Hepatocyte (in vitro differentiated cells): ENCODE measurements around the gene MECR. TPM values are rescaled to one million over a fixed set of nuclear protein-coding genes. Genes with fewer than 3 reads are reported as not detected.

ENCODE experiments used
- DNase-seq: peaks from one replicate; pipeline ENCODE4 v3.0.0-alpha.2; 2016; ENCODE audit warnings: low spot score
- H2AFZ ChIP-seq: fragments of 200-600 bp; sonication (generic); 2 replicates; pipeline ENCODE4 v1.6.0; 2016; ENCODE audit warnings: antibody characterized with exemption, mild to moderate bottlenecking
- H3K27ac ChIP-seq: fragments of 200-600 bp; sonication (generic); 2 replicates; pipeline ENCODE4 v1.5.1; 2016; ENCODE audit warnings: mild to moderate bottlenecking
- H3K27me3 ChIP-seq: fragments of 200-600 bp; sonication (generic); 2 replicates; pipeline ENCODE4 v1.6.1; 2016
- H3K36me3 ChIP-seq: fragments of 200-600 bp; sonication (generic); replicated peaks from 2 replicates; pipeline ENCODE4 v1.5.1; 2016; ENCODE audit warnings: low read depth; ENCODE audit not compliant: insufficient read depth
- H3K4me1 ChIP-seq: fragments of 200-600 bp; sonication (generic); 2 replicates; pipeline ENCODE4 v1.5.1; 2016; ENCODE audit warnings: mild to moderate bottlenecking, moderate library complexity; ENCODE audit not compliant: insufficient read depth
- H3K4me2 ChIP-seq: fragments of 200-600 bp; sonication (generic); 2 replicates; pipeline ENCODE4 v1.6.0; 2016
- H3K4me3 ChIP-seq: fragments of 200-600 bp; sonication (generic); 2 replicates; pipeline ENCODE4 v1.5.1; 2016; ENCODE audit warnings: mild to moderate bottlenecking
- H3K79me2 ChIP-seq: fragments of 200-600 bp; sonication (generic); 2 replicates; pipeline ENCODE4 v1.6.0; 2017; ENCODE audit warnings: mild to moderate bottlenecking
- H3K9me2 ChIP-seq: fragments of 200-600 bp; sonication (generic); replicated peaks from 2 replicates; pipeline ENCODE4 v1.6.0; 2017; ENCODE audit warnings: mild to moderate bottlenecking; ENCODE audit not compliant: insufficient read depth
- H3K9me3 ChIP-seq: fragments of 200-600 bp; sonication (generic); 2 replicates; pipeline ENCODE4 v1.5.1; 2016; ENCODE audit warnings: low read depth, mild to moderate bottlenecking
- H4K20me1 ChIP-seq: fragments of 200-600 bp; sonication (generic); 2 replicates; pipeline ENCODE4 v1.6.0; 2016; ENCODE audit warnings: mild to moderate bottlenecking; ENCODE audit not compliant: insufficient read depth, poor library complexity, severe bottlenecking
- EZH2 ChIP-seq: fragments of 200-600 bp; sonication (generic); IDR thresholded peaks from 2 replicates; pipeline ENCODE4 v1.6.1; 2016; ENCODE audit warnings: antibody characterized with exemption, mild to moderate bottlenecking, borderline replicate concordance
- EZH2phosphoT487 ChIP-seq: fragments of 200-600 bp; sonication (generic); IDR thresholded peaks from one replicate; pipeline ENCODE4 v1.6.1; 2018; ENCODE audit warnings: antibody characterized with exemption, mild to moderate bottlenecking, low read depth, moderate library complexity; ENCODE audit not compliant: unreplicated experiment, severe bottlenecking
- WGBS: methylation state at CpG from one replicate; pipeline ENCODE4 v1.1.6; 2016; ENCODE audit warnings: low lambda C conversion rate; ENCODE audit errors: missing lambda C conversion rate; 5-methylcytosine and 5-hydroxymethylcytosine counted together
- polyA plus RNA-seq: library from polyadenylated mRNA; unstranded; fragments of >200 nt; fragmentation: Nextera tagmentation; extraction: Ambion mirVana; gene quantifications from 2 replicates; pipeline ENCODE4 v1.2.1, GENCODE V29; 2016
- total RNA-seq: library from RNA; depleted of rRNA; stranded (reverse); fragments of >200 nt; gene quantifications from 2 replicates; pipeline ENCODE4 v1.2.3, GENCODE V29; 2014
- TF ChIP-seq, protein P1 (sequence below): fragments of 200-600 bp; sonication (generic); IDR thresholded peaks from 2 replicates; pipeline ENCODE4 v1.5.1; 2016; ENCODE audit warnings: antibody characterized with exemption, mild to moderate bottlenecking; ENCODE audit not compliant: poor library complexity

Gene MECR
- total and polyA plus RNA-seq, 2 experiments from 2014 or later, result 14.2 to 35.2 TPM

DNA sequence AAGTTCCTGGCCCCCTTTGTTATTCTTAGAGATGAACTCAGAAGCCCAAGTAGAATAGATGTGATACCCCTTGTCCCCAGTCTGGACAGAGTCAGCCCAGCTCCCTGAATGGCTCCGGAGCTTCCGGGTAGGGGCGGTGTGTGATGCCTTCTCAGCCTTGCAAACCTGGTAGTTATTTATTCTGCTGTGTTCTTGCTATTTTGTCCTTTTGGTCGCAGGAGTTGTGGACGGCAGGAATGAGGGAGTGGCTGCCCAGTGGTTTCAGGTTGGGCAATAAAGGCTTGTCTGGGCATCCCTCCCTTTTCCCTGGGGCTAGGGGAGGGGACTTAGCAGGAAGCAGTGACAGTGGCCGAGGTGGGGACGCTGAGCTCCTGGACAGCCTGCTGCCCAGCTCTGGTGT is 8.4 kb upstream of the MECR start:
- 34% methylated on average over 7 of the region's 7 CpGs for WGBS
- Histone ChIP-seq H3K9me3 (no peaks in the 10 kb centered on the region), H3K27me3 (no peaks in the 10 kb centered on the region), H3K4me2 (peak overlapping the region; percentile 98), H3K79me2 (peaks cover 45% of the 10 kb centered on the region), H3K4me1 (peaks cover 18% of the 10 kb centered on the region), H3K4me3 (no peak overlapping the region), H4K20me1 (no peaks in the 10 kb centered on the region), H3K27ac (peak overlapping the region; percentile 88), H3K36me3 (no peaks in the 10 kb centered on the region), H3K9me2 (no peaks in the 10 kb centered on the region), H2AFZ (no peak overlapping the region)
- TF ChIP-seq, protein P1, sequence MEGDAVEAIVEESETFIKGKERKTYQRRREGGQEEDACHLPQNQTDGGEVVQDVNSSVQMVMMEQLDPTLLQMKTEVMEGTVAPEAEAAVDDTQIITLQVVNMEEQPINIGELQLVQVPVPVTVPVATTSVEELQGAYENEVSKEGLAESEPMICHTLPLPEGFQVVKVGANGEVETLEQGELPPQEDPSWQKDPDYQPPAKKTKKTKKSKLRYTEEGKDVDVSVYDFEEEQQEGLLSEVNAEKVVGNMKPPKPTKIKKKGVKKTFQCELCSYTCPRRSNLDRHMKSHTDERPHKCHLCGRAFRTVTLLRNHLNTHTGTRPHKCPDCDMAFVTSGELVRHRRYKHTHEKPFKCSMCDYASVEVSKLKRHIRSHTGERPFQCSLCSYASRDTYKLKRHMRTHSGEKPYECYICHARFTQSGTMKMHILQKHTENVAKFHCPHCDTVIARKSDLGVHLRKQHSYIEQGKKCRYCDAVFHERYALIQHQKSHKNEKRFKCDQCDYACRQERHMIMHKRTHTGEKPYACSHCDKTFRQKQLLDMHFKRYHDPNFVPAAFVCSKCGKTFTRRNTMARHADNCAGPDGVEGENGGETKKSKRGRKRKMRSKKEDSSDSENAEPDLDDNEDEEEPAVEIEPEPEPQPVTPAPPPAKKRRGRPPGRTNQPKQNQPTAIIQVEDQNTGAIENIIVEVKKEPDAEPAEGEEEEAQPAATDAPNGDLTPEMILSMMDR, result no peak
- no peak for TF ChIP-seq EZH2
- no peak for TF ChIP-seq EZH2phosphoT487
- DNase-seq, result peak; percentile 83

DNA sequence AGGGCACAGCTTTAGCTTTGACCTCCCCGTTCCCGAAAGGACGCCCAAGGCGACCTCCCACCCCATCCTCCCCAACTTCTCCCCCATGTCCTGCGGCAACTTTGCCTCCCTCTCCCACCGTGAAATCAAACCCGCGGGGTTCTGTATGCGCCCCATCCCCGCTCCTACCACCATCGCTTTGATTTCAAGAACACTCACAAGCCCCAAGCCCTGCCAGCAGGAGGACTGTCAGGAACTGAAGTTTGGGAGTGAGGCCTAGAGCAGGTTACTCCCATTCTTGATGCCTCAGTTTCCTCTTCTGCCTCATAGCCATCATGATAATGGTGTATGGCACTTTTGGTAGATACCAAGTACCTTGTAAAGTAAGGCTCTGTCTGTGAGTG is 7.9 kb upstream of the MECR start:
- Histone ChIP-seq H3K9me2 (no peaks in the 10 kb centered on the region), H3K4me2 (peak overlapping the region; percentile 98), H3K9me3 (no peaks in the 10 kb centered on the region), H3K4me1 (peaks cover 18% of the 10 kb centered on the region), H4K20me1 (no peaks in the 10 kb centered on the region), H3K27ac (peak overlapping the region; percentile 88), H3K79me2 (peaks cover 42% of the 10 kb centered on the region), H2AFZ (peak overlapping the region; percentile 63), H3K36me3 (no peaks in the 10 kb centered on the region), H3K27me3 (no peaks in the 10 kb centered on the region), H3K4me3 (no peak overlapping the region)
- no peak for TF ChIP-seq EZH2phosphoT487
- no peak for TF ChIP-seq EZH2
- TF ChIP-seq, protein P1, result no peak
- no peak for DNase-seq
- whole genome bisulfite sequencing, result 40% methylated on average over 10 of the region's 11 CpGs

DNA sequence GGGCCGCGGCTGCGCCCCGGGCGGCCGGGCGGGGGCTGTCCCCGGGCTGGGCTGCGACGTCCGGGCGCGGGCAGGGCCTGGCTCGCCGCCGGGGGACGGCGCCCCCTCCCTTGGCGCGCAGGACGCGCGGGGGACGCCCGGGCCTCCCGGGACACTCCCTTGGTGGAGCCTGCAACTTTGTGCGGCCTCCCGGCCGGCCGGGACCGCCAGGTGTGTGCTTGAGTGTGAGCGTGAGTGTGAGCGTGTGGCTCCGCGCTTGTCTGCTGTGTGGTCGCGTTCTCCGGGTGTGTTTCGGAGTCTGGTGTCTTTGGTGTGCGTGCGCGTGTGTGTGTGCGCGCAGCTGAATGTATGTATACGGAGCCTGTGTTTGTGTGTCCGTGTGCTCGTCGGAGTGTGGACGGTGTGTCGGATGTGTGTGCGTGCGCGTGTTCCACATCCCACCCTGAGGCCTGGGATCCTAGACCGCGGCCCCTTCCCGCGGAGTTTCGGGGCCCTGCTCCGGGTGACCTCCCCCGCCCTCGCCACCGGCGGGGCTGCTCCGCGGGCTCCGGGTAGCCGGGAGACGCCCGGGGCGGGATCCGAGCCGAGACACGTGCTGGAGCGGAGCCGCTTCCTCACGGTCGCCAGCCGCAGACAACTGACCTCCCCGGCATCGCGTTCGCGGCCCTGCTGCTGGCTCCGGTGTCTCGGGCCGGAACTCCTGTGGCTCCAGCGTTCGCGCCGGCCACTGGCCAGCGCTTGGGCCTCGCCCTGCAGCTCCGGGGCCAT is 7.3 kb upstream of the MECR start:
- Histone ChIP-seq H3K36me3 (no peaks in the 10 kb centered on the region), H3K27ac (peak overlapping the region; percentile 88), H3K4me3 (peak overlapping the region; percentile 75), H4K20me1 (no peaks in the 10 kb centered on the region), H3K9me2 (no peaks in the 10 kb centered on the region), H2AFZ (peak overlapping the region; percentile 63), H3K4me2 (peak overlapping the region; percentile 98), H3K9me3 (no peaks in the 10 kb centered on the region), H3K27me3 (no peaks in the 10 kb centered on the region), H3K4me1 (peaks cover 18% of the 10 kb centered on the region), H3K79me2 (peaks cover 37% of the 10 kb centered on the region)
- no peak for TF ChIP-seq EZH2phosphoT487
- TF ChIP-seq, protein P1, result no peak
- no peak for TF ChIP-seq EZH2
- 1% methylated on average over 69 of the region's 93 CpGs for WGBS
- peak; percentile 73 for DNase-seq
